Measurements from ENCODE around the gene EGFL8. TPM values are rescaled to one million over a fixed set of nuclear protein-coding genes. Genes with fewer than 3 reads are reported as not detected.
"Not testable (repeated sequence)": the region's sequence is repeated elsewhere in the genome, so short reads cannot be mapped to it uniquely, and the experiment has no call there.

The EGFL8 gene
- polyA plus RNA-seq, 5 donors = 23.6 to 33.7 (median 26.2) TPM

GRCh38 chr6:32194825-32195651 is 30.6 kb downstream of the EGFL8 start:
- DNase-seq = no peak

GRCh38 chr6:32195652-32195901 is 31.2 kb downstream of the EGFL8 start:
- peak; percentile 100 for DNase-seq

- peak; percentile 92 to 95 for DNase-seq
Observed at GRCh38 chr6:32195902-32196681, 31.7 kb downstream of the EGFL8 start.

GRCh38 chr6:32196682-32197616 is 32.6 kb downstream of the EGFL8 start:
- no peak for DNase-seq

GRCh38 chr6:32198345-32198696 is 33.9 kb downstream of the EGFL8 start:
- DNase-seq = no peak

- DNase-seq = no peak
Observed at GRCh38 chr6:32198866-32199265, 34.5 kb downstream of the EGFL8 start.

GRCh38 chr6:32200711-32201475 is 36.5 kb downstream of the EGFL8 start:
- no peak for DNase-seq

GRCh38 chr6:32202186-32202585 is 37.8 kb downstream of the EGFL8 start:
- no peak for DNase-seq

- DNase-seq = no peak
Observed at GRCh38 chr6:32203426-32204267, 39.3 kb downstream of the EGFL8 start.

GRCh38 chr6:32204268-32204715 is 39.9 kb downstream of the EGFL8 start:
- no peak for DNase-seq

- DNase-seq = no peak
Observed at GRCh38 chr6:32208996-32209395, 44.6 kb downstream of the EGFL8 start.

GRCh38 chr6:32210191-32210601 is 45.8 kb downstream of the EGFL8 start:
- no peak for DNase-seq

- not testable (repeated sequence) for DNase-seq
Observed at GRCh38 chr6:32211432-32211831, 47.0 kb downstream of the EGFL8 start.

- no peak for DNase-seq
Observed at GRCh38 chr6:32212076-32212760, 47.8 kb downstream of the EGFL8 start.

GRCh38 chr6:32213649-32214048 is 49.3 kb downstream of the EGFL8 start:
- DNase-seq = no peak

- DNase-seq = no peak
Observed at GRCh38 chr6:32214126-32214525, 49.7 kb downstream of the EGFL8 start.

- no peak for DNase-seq
Observed at GRCh38 chr6:32215617-32216016, 51.2 kb downstream of the EGFL8 start.

- DNase-seq = no peak
Observed at GRCh38 chr6:32216285-32216684, 51.9 kb downstream of the EGFL8 start.

GRCh38 chr6:32216998-32217397 is 52.6 kb downstream of the EGFL8 start:
- DNase-seq = no peak

All from right lung (tissue), 5 donors.